ENCODE data around the gene CLDN10. TPM values are rescaled to one million over a fixed set of nuclear protein-coding genes. Genes with fewer than 3 reads are reported as not detected.

The CLDN10 gene
- total RNA-seq, 1 donor from 2014 or later, result not detected

DNA sequence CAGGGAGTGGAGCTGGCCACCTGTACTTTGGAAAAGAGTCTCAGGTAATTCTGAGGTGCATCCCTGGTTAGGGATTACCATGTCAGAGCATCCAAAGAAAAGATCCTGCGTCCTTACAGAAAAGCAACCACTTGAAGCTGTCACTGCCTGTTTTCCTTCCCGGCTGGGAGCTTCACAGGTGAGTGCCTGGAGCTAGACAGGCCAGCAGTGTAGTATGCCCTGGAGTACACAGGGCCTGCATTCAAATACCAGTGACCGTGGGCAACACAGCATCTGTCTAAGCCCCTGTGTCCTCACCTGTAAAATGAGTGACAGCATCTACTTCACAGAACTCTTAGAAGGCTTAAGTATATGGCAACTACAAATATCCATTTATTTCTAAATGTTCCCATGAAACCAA lies 63.0 kb downstream of the CLDN10 start:
- Histone ChIP-seq H3K27ac (no peak overlapping the region), H3K4me1 (no peaks in the 10 kb centered on the region), H3K9me3 (no peaks in the 10 kb centered on the region), H3K27me3 (no peaks in the 10 kb centered on the region), H3K4me3 (no peak overlapping the region), H3K36me3 (peaks cover 0 to 8% of the 10 kb centered on the region in 2 donors)
- DNase-seq (ENCODE audit: extremely low spot score in 2 of 2), result no peak
- no peak for TF ChIP-seq POLR2AphosphoS5 (IDR thresholded peaks at IDR 0.05; ENCODE audit: insufficient read depth in 1 of 2, low read depth in 1 of 2)
- TF ChIP-seq POLR2A (IDR thresholded peaks at IDR 0.05), result no peak
- intact Hi-C loops (cut with DNase I), result no loop called here

- TF ChIP-seq POLR2AphosphoS5 (IDR thresholded peaks at IDR 0.05; ENCODE audit: insufficient read depth in 1 of 2, low read depth in 1 of 2), result no peak
- TF ChIP-seq, protein P1, sequence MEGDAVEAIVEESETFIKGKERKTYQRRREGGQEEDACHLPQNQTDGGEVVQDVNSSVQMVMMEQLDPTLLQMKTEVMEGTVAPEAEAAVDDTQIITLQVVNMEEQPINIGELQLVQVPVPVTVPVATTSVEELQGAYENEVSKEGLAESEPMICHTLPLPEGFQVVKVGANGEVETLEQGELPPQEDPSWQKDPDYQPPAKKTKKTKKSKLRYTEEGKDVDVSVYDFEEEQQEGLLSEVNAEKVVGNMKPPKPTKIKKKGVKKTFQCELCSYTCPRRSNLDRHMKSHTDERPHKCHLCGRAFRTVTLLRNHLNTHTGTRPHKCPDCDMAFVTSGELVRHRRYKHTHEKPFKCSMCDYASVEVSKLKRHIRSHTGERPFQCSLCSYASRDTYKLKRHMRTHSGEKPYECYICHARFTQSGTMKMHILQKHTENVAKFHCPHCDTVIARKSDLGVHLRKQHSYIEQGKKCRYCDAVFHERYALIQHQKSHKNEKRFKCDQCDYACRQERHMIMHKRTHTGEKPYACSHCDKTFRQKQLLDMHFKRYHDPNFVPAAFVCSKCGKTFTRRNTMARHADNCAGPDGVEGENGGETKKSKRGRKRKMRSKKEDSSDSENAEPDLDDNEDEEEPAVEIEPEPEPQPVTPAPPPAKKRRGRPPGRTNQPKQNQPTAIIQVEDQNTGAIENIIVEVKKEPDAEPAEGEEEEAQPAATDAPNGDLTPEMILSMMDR (IDR thresholded peaks at IDR 0.05), result no peak
- no peak for TF ChIP-seq POLR2A (IDR thresholded peaks at IDR 0.05)
- H3K9me3 ChIP-seq, result no peaks in the 10 kb centered on the region
- H3K4me3 ChIP-seq, result no peak overlapping the region
- no peak for DNase-seq (ENCODE audit: extremely low spot score in 2 of 2)
- H3K27ac ChIP-seq, result no peak overlapping the region
- no peaks in the 10 kb centered on the region for H3K4me1 ChIP-seq
- peaks cover 0 to 28% of the 10 kb centered on the region in 2 donors for H3K36me3 ChIP-seq
- intact Hi-C loops (cut with DNase I), result loop anchor here (5.0 kb wide), 1 partner anchor 212 kb away; no protein-coding TSS in a partner anchor
- H3K27me3 ChIP-seq, result no peaks in the 10 kb centered on the region
Measured at GRCh38 chr13:95620030-95620824, 67.7 kb downstream of the CLDN10 start.

DNA sequence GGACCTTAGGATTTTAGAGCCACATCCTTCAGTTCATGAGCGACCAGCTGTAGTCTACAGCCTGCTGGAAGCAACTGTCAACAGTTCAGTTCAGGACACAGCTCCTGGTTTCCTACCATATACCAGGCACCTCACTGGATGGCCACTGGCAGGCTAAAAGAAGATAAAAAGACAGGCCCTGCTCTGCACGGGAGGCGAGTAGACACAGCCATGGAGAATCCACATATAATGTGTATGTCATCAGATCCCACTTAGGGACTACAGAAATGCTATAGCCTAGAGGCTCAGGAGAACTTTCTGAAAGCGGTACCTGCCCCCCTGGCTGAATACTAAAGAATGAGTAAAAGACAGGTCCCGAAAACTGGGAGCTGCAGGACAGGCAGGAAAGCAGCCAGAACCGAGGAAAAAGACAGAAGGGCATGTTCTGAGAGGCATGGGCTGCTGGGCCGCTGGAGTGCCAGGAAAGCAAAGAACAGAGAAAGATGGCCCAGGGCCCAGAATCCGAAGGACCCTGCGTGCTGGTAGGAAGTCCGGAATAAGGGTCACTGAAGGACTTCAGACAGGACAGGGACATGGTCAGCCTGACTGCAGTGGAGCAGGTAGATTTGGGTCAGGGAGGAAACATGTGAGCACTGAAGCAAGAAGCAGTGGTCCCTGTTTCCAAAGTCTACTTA lies 68.4 kb downstream of the CLDN10 start:
- DNase-seq (ENCODE audit: extremely low spot score in 2 of 2), result no peak
- Histone ChIP-seq H3K9me3 (no peaks in the 10 kb centered on the region), H3K4me3 (no peak overlapping the region), H3K4me1 (no peaks in the 10 kb centered on the region), H3K27me3 (no peaks in the 10 kb centered on the region), H3K27ac (no peak overlapping the region), H3K36me3 (peaks cover 0 to 28% of the 10 kb centered on the region in 2 donors)
- TF ChIP-seq POLR2AphosphoS5 (IDR thresholded peaks at IDR 0.05; ENCODE audit: insufficient read depth in 1 of 2, low read depth in 1 of 2) (no peak), POLR2A (IDR thresholded peaks at IDR 0.05) (no peak)
- TF ChIP-seq, protein P1 (IDR thresholded peaks at IDR 0.05), result no peak
- intact Hi-C loops (cut with DNase I), result loop anchor here (5.0 kb wide), 1 partner anchor 211 kb away; no protein-coding TSS in a partner anchor

- Histone ChIP-seq H3K9me3 (no peaks in the 10 kb centered on the region), H3K4me3 (no peak overlapping the region), H3K4me1 (no peaks in the 10 kb centered on the region), H3K27ac (no peak overlapping the region), H3K36me3 (peaks cover 0 to 21% of the 10 kb centered on the region in 2 donors), H3K27me3 (no peaks in the 10 kb centered on the region)
- no peak for DNase-seq (ENCODE audit: extremely low spot score in 2 of 2)
- intact Hi-C loops (cut with DNase I), result loop anchor here (5.0 kb wide), 1 partner anchor 209 kb away; no protein-coding TSS in a partner anchor
- TF ChIP-seq POLR2A (IDR thresholded peaks at IDR 0.05), result no peak
- TF ChIP-seq, protein P1 (IDR thresholded peaks at IDR 0.05), result no peak
- no peak for TF ChIP-seq POLR2AphosphoS5 (IDR thresholded peaks at IDR 0.05; ENCODE audit: insufficient read depth in 1 of 2, low read depth in 1 of 2)
Measured at GRCh38 chr13:95623141-95623540, 70.6 kb downstream of the CLDN10 start.

GRCh38 chr13:95624020-95624419 lies 71.5 kb downstream of the CLDN10 start:
- Histone ChIP-seq H3K27ac (no peak overlapping the region), H3K36me3 (peaks cover 0 to 24% of the 10 kb centered on the region in 2 donors), H3K4me3 (no peak overlapping the region), H3K27me3 (no peaks in the 10 kb centered on the region), H3K9me3 (no peaks in the 10 kb centered on the region), H3K4me1 (no peaks in the 10 kb centered on the region)
- DNase-seq (ENCODE audit: extremely low spot score in 2 of 2), result no peak
- intact Hi-C loops (cut with DNase I), result loop anchor here (5.0 kb wide), 1 partner anchor 208 kb away; no protein-coding TSS in a partner anchor
- TF ChIP-seq POLR2A (IDR thresholded peaks at IDR 0.05) (no peak), POLR2AphosphoS5 (IDR thresholded peaks at IDR 0.05; ENCODE audit: insufficient read depth in 1 of 2, low read depth in 1 of 2) (no peak)
- TF ChIP-seq, protein P1 (IDR thresholded peaks at IDR 0.05), result peak in 2 of 3 experiments; percentile 38 to 47

Data from vagina (tissue), 2 donors.